ENCODE results near the gene C19orf44.
"Not testable (repeated sequence)": the region's sequence is repeated elsewhere in the genome, so short reads cannot be mapped to it uniquely, and the experiment has no call there.

C19orf44 gene

DNA sequence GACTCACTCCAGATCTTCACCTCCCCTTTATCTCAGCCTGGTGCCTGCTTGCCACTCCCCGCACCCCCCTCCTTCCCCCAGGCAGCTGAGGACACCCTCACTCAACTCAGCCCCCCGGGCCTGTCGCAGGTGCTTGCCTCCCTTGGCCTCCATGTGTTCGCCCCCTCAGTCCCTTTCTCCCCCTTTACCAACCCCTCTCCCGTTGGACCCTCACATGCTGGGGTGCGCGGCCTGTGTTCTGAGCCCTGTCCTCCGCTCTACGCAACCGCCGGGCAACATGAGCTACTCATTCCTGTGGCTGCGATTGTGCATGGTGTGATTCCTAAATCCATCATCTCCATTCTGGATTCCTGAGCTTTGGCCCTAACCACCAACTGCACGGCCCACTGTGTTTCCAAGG is 40.9 kb downstream of the C19orf44 start:
- DNase-seq (ENCODE audit: low read depth): no peak

DNA sequence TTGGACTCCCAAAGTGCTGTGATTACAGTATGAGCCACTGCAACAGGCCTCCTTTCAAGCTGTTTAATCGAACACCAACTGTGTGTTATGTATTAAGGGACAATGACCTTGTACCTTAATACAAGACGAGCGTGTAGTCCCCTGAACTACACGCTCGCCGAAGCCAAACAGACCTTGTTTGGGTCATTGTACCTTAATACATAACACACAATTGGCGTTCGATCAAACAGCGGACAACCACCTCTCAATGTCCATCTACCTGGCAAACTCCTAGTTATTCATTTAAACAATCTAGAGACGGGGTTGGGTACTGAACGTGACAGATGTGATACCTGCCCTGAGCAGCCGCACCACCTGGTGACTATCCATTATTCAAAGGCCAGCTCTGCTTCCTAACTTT is 44.8 kb downstream of the C19orf44 start:
- no peak for DNase-seq (ENCODE audit: low read depth)

GRCh38 chr19:16541526-16542044 is 45.4 kb downstream of the C19orf44 start:
- no peak for DNase-seq (ENCODE audit: low read depth)

DNA sequence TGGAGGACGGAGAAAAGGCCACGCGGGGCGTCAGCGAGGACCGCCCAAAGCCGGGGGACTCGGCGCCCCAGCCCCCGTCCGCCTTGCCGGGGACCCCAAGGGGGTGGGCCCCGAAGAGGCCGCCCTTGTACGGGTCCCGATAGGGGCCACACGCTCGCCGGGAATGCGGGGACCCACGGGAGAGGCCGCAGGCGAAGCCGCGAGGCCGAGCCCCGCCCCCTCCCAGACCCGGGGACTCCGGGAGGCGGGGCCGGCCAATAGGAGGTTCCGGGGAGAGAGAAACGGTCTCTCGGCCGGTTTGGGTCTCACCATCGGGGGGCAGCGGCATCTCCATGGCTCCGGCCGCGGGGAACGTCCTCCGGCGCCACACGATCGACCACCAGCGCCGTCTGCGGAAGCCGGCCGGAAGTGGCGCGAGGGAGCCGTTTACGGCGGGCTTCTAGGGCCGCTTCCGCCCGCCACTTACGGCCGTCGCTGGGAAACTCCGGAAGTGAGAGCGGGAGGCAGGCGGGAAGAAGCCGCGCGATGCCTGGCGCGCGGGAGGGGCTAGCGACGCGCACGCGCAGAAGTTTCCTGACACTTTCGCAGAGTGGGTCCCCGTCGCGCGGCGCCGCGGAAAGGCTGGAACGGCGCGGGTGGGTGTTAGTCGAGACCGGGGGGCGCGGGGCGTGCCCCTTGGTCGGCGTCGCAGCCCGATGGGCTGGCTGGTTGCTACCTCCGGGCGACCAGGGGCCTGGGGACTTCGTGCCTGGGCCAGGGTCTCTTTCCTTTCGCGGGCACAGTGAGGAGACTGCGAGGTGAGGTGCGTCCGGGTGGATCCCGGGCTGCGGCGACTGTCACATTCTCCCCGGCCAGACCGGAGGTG is 46.1 kb downstream of the C19orf44 start, which contains the start of gene CHERP:
Gene CHERP (minus strand): TSS at position 393 of the 865 bp plus-strand sequence. CDS start 59 bp downstream, at position 334.
- peak; percentile 49 for DNase-seq (ENCODE audit: low read depth)

DNA sequence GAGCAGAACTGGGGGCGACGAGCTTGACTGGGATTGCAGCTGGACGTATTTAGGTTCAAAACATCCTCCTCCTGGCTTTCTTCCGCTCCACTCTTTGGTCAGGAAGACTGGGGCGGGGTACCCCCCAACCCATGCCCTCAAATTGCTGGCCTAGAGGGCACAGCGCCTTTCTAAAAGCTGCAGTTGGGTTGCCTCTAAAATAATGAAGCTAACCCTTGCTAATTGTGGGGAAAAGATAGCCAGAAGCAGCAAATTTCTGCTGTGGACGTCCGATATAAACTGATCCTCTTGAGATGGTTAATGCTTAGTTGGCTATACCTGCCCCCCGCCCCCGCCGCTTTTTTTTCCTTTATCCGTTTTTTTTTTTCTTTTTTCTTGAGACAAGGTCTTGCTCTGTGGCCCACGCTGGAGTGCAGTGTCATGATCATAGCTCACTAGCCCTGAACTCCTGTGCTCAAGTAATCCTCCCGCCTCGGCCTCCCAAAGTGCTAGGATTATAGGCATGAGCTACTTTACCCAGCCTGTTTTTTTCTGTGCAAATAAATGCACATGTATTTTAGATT is 46.8 kb downstream of the C19orf44 start:
- DNase-seq (ENCODE audit: low read depth): no peak

DNA sequence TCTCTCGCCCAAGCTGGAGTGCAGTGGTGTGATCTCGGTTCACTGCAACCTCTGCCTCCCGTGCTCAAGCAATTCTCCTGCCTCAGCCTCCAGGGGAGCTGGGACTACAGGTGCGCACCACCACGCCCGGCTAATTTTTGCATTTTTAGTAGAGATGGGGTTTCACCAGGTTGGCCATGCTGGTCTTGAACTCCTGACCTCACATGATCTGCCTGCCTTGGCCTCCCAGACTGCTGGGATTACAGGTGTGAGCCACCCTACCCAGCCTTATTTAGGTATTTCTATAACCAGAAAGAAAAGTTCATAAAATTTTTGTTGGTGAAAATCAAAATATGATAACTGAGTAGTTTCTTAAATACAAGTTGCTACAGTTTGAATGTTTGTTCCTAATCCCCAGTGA is 47.5 kb downstream of the C19orf44 start:
- not testable (repeated sequence) for DNase-seq (ENCODE audit: low read depth)

DNA sequence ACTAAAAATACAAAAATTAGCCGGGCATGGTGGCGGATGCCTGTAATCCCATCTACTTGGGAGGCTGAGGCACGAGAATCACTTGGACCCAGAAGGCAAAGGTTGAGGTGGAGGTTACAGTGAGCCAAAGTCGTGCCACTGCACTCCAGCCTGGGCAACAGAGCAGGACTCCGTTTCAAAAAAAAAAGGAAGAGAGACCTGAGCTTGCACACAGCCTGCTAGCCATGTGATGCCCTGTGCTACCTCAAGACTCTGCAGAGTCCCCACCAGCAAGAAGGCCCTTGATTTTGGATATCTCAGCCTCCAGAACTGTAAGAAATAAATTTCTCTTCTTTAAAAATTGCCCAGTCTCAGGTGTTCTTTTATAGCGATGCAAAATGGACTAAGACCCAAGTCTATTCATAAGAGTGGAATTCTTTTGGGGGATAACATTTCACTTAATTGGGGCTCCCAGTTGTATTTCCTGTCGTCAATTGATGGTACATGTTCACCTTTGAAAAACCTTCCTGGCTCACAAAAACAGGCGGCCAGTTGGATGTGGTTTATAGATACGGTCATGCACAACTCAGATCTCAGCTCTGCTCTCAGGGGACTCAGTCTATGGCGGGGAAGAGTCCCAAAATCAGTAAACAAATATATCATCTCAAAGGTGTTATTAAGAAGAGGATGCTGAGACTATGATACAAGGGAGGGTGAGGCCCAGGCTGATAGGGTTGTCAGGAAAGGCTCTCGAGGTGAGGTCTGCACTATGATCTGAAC is 48.5 kb downstream of the C19orf44 start:
- DNase-seq (ENCODE audit: low read depth): no peak

- DNase-seq (ENCODE audit: low read depth): no peak
Observed at GRCh38 chr19:16548956-16549355, 52.8 kb downstream of the C19orf44 start.

- DNase-seq (ENCODE audit: low read depth): not testable (repeated sequence)
Observed at GRCh38 chr19:16551902-16552301, 55.7 kb downstream of the C19orf44 start.

DNA sequence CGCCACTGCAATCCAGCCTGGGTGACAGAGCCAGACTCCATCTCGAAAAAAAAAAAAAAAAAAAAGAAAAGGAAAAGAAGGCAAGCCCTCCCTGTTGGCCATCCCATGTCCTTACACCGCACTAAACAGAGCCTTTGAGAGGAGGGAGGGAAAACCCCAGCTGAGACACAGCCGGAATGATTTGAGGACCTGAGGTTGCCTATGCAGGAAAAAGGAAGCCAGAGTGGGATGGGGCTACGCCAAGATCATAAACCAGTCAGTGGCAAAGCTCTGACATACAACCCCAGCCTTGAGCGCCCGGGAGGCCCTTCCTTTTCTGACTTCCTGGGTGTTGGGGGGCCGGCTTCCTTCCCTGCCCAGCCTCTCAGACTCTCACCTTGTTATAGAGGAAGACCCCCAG is 58.6 kb downstream of the C19orf44 start:
- DNase-seq (ENCODE audit: low read depth): no peak

DNA sequence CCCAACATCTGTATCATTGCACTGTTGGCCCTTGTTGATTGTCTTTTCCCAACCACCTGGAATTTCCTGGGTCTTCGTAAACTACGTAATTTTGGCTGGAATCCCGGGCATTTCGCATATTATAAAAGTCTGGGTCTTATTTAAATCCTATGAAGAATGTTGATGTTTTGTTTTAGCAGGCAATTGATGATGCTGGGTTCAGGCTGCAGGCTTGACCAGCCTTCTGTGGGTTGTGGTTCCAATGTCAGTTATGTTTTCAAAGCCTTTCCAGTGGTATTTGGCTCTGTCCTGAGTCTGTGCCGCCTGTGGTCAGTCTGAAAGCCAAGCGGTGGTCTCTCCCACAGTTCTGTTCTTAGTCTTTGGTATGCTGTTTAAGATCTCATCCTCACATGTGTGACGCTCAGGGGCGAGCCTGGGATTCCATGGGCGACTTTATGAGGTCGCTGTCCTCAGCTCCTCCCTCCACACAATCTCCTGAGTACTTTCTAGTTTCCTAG is 63.6 kb downstream of the C19orf44 start:
- no peak for DNase-seq (ENCODE audit: low read depth)

DNA sequence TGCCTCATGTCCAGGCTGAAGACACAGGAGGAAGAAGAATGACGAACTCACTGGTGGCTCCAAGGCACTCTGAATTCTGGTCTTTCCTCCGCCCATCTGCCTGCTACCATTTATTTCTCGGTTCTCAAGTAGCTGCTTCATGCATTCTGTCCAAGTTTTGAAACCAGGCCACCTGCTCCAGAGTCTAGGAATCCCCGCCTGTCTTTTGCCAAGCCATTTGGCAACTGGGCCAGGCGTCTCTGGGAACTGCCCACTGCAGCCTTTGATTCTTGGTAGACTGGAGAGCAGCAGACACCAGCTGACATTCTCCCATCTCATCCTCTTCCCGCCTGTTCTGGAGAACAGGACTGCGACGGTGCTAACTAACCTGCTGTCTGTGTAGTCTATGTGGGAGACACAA is 65.2 kb downstream of the C19orf44 start:
- no peak for DNase-seq (ENCODE audit: low read depth)

DNA sequence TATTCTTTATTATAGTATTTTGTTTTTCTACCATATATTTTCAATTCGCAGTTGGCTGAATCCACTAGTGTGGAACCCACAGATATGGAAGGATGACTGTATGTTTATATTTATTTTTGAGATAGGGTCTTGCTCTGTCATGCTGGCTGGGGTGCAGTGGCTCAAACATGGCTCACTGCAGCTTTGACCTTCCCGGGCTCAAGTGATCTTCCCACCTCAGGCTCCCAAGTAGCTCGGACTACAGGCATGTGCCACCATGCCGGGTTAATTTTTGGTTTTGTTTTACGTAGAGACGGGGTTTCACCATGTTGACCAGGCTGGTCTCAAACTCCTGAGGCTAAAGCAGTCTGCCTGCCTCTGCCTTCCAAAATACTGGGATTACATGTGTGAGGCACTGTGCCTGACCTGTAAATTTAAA is 66.4 kb downstream of the C19orf44 start:
- no peak for DNase-seq (ENCODE audit: low read depth)

- no peak for DNase-seq (ENCODE audit: low read depth)
Observed at GRCh38 chr19:16564842-16565241, 68.6 kb downstream of the C19orf44 start.

DNA sequence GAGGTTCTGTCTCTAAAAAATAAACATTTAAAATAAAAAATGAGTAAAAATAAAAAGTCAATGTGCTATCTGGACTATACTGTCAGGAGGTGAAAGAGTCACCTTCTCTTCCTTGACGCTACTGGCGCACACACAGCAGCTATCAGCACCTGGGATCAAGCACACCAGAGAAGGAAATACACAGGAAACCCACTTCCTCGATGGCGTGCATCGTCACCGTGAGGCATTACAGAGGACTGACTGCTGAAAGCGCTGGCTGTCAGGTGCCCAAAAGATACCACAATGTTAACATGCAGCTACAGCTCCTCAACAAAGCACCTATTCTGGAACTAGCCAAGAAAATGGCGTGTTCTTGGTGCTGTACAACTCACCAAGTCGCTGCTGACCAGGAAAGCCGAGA is 70.0 kb downstream of the C19orf44 start:
- DNase-seq (ENCODE audit: low read depth): no peak

DNA sequence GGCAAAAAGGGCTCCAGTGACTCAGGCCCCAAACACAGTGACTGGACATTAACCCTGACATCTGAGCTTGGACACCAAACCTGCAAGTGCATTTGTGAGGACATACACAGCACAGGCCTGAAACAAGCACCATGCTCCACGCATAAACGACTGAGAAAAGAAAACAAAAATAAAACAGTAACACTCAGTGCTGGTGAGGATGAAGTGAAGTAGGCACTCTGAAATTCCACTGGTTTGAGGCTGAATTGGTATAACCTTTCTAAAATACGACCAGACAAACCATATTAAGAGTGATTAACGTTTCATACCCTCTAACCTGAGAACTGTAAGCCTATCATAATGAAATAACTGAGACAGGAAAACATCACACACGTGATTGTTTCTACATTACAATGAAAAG is 70.5 kb downstream of the C19orf44 start:
- DNase-seq (ENCODE audit: low read depth): no peak

DNA sequence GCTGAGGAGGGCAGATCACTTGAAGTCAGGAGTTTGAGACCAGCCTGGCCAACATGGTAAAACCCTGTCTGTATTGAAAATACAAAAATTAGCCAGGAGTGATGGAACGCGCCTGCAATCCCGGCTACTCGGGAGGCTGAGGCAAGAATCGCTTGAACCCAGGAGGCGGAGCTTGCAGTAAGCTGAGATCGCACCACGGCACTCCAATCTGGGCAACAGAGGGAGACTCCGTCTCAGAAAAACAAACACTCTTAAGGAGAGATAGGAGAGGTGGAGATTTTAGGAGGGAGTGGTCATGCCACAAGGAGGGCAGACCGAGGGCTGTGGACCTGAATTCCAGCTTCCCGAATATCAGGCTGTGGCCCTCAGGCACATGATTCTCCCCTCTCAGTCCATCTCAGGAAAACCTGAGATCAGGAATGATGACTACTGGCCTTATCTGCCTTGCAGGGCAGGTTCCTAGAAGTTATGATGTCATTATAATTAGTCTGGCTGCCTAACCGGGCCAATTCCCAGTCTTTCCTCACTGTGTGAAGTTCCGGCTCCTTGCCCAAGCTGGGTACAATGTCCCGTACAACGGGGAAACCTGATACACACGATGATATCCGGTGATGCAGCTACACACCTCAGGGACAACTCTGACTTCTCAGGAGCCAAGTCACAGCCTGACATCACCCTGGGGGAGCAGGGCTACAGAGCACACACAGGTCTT is 73.6 kb downstream of the C19orf44 start:
- no peak for DNase-seq (ENCODE audit: low read depth)

Measured in HS-5 (cell line).